ENCODE data around the gene RALY.

The RALY gene

DNA sequence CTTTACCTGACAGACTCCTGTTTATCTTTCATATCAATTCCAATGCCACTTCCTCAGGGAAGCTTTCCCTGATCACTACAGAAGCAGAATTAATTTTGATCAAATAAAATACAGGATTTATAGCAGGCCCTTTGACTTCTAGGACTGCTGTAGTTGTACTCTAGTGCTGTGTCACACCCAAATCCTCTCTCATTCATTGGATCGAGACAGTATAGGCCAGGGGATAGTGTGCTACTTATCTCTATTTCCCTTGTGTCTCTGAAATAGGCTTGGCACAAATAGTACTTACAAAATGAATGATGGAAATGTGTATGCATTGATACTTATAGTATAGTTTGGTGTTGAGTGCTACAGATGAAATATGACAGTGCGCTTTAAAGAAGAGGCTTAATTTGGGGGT lies 19.8 kb downstream of the RALY start:
- no peaks in the 10 kb centered on the region for H3K36me3 ChIP-seq (ENCODE audit: control insufficient read depth in 5 of 5, insufficient read depth in 5 of 5, low read length in 5 of 5)
- no peak overlapping the region for H3K27ac ChIP-seq (ENCODE audit: low read depth, low read length)
- no peaks in the 10 kb centered on the region for H3K9me3 ChIP-seq (ENCODE audit: control insufficient read depth in 5 of 5, low read length in 5 of 5)
- no peaks in the 10 kb centered on the region for H3K27me3 ChIP-seq (ENCODE audit: control insufficient read depth in 5 of 5, insufficient read depth in 4 of 5, low read length in 5 of 5)
- H3K4me1 ChIP-seq (ENCODE audit: control insufficient read depth in 5 of 5, insufficient read depth in 5 of 5, low read length in 5 of 5) = peaks cover 2 to 61% (median 56%) of the 10 kb centered on the region in 5 donors
- no peak overlapping the region for H3K9ac ChIP-seq (ENCODE audit: low read length in 5 of 5)
- H3K4me3 ChIP-seq (ENCODE audit: low read depth in 1 of 5, low read length in 5 of 5) = no peak overlapping the region

DNA sequence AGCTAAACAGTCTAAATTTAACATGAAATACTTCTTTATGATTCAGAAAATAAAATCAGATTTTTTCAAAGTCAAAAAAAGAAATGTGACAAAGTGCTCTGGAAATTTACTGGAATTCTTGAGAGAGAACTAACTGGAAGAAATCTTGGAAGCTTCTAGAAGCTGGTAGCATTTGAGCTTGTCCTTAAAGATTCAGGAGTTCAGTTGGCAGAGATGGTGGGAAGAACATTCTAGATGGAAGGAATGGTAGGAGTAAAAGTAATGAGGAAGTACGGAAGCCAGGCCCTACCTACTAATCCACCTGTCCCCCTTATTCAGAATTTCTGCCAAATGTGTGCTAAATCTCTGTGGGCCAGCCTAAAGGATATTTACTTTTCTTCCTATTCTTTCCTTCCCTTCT lies 21.2 kb downstream of the RALY start:
- Histone ChIP-seq H3K9ac (ENCODE audit: low read length in 5 of 5) (peak overlapping the region in 1 of 5 donors; percentile 56), H3K4me3 (ENCODE audit: low read depth in 1 of 5, low read length in 5 of 5) (no peak overlapping the region), H3K27ac (ENCODE audit: low read depth, low read length) (peak overlapping the region; percentile 59), H3K4me1 (ENCODE audit: control insufficient read depth in 5 of 5, insufficient read depth in 5 of 5, low read length in 5 of 5) (peaks cover 2 to 48% (median 44%) of the 10 kb centered on the region in 5 donors), H3K27me3 (ENCODE audit: control insufficient read depth in 5 of 5, insufficient read depth in 4 of 5, low read length in 5 of 5) (no peaks in the 10 kb centered on the region), H3K9me3 (ENCODE audit: control insufficient read depth in 5 of 5, low read length in 5 of 5) (no peaks in the 10 kb centered on the region), H3K36me3 (ENCODE audit: control insufficient read depth in 5 of 5, insufficient read depth in 5 of 5, low read length in 5 of 5) (no peaks in the 10 kb centered on the region)

DNA sequence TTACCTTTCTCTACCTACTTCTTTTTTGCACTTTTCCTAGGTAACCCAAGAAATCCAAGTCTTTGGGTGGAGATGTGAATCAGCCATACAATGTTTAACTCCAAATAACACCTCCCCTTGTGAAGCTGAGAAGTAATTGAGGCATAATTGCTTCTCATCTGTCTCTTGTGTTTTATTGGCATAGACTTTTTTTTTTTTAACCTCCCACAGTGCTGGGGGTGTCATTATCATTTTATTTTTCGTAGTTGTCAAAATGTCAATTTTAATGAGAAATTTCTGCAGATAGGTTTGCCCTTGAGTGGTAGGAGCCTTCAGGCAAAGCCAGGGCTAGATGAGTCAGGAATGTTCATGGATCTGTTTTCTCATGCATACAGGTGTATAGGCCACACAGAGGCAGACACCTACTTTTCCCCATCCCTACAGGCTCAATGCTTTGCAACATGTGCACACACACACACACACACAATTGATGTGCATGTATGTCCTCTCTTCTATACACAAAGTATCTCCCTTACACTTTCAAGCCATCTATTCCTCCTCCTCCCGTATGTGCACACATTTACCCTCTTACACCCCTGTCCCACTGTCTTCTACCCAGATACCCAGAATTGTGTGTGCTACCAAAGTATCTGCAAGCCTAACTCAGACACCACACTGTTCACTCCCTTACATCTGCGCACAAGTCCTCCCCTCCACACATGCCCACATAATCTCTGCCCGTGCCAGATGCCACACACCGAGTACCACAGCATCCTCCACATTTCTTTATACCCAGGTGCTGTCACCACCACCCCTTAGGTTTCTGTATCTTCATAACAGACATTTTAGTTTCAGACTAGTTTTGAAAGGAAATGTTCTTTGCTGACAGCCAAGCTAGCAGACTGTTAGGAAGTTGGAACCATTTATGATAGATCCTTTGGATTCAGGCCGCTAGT lies 22.0 kb downstream of the RALY start:
- Histone ChIP-seq H3K27me3 (ENCODE audit: control insufficient read depth in 5 of 5, insufficient read depth in 4 of 5, low read length in 5 of 5) (no peaks in the 10 kb centered on the region), H3K4me1 (ENCODE audit: control insufficient read depth in 5 of 5, insufficient read depth in 5 of 5, low read length in 5 of 5) (peaks cover 4 to 43% (median 39%) of the 10 kb centered on the region in 5 donors), H3K27ac (ENCODE audit: low read depth, low read length) (peak overlapping the region; percentile 59), H3K36me3 (ENCODE audit: control insufficient read depth in 5 of 5, insufficient read depth in 5 of 5, low read length in 5 of 5) (no peaks in the 10 kb centered on the region), H3K9me3 (ENCODE audit: control insufficient read depth in 5 of 5, low read length in 5 of 5) (no peaks in the 10 kb centered on the region), H3K9ac (ENCODE audit: low read length in 5 of 5) (no peak overlapping the region), H3K4me3 (ENCODE audit: low read depth in 1 of 5, low read length in 5 of 5) (no peak overlapping the region)

DNA sequence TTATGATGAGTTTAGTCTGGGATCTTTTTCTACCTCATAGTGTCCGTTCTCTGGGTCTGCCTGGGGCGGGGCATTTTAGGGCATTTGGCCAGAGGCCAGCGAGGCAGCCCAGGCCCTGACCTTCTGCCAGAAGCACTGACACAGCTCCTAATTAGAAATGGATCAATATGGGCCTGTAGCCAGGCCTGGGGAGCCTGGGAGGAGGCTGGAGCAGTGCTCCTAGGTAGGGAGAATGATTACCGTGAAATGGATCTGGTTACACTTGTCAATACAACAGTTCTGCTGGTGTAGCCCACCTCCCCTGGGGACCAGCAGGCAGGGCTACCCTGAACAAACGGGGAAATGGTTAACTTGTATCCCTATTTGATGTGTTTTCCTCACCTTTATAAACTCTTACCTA lies 23.0 kb downstream of the RALY start:
- Histone ChIP-seq H3K9me3 (ENCODE audit: control insufficient read depth in 5 of 5, low read length in 5 of 5) (no peaks in the 10 kb centered on the region), H3K9ac (ENCODE audit: low read length in 5 of 5) (no peak overlapping the region), H3K4me3 (ENCODE audit: low read depth in 1 of 5, low read length in 5 of 5) (no peak overlapping the region), H3K36me3 (ENCODE audit: control insufficient read depth in 5 of 5, insufficient read depth in 5 of 5, low read length in 5 of 5) (no peaks in the 10 kb centered on the region), H3K27me3 (ENCODE audit: control insufficient read depth in 5 of 5, insufficient read depth in 4 of 5, low read length in 5 of 5) (no peaks in the 10 kb centered on the region), H3K27ac (ENCODE audit: low read depth, low read length) (no peak overlapping the region), H3K4me1 (ENCODE audit: control insufficient read depth in 5 of 5, insufficient read depth in 5 of 5, low read length in 5 of 5) (peaks cover 4 to 41% (median 36%) of the 10 kb centered on the region in 5 donors)

DNA sequence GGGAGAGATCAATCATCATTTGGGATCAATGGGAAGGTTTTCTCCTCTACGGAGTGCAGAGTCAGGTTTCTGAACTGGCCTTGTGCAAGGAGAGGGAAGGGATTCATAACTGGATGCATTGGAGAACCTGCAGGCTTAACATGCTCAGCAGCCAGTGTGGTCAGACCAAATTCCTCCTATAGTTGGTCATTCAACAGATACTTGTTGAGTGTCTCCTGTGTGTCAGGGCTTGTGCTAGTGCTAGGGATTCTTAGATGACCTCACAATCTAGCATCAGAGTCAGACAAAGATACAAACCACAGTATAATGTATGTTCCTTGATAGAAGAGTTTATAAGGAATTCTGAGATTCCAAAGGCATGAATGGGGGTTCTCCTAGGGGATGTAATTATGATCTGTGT lies 23.9 kb downstream of the RALY start:
- Histone ChIP-seq H3K9me3 (ENCODE audit: control insufficient read depth in 5 of 5, low read length in 5 of 5) (no peaks in the 10 kb centered on the region), H3K4me3 (ENCODE audit: low read depth in 1 of 5, low read length in 5 of 5) (no peak overlapping the region), H3K27me3 (ENCODE audit: control insufficient read depth in 5 of 5, insufficient read depth in 4 of 5, low read length in 5 of 5) (no peaks in the 10 kb centered on the region), H3K4me1 (ENCODE audit: control insufficient read depth in 5 of 5, insufficient read depth in 5 of 5, low read length in 5 of 5) (peaks cover 6 to 39% (median 37%) of the 10 kb centered on the region in 5 donors), H3K27ac (ENCODE audit: low read depth, low read length) (no peak overlapping the region), H3K9ac (ENCODE audit: low read length in 5 of 5) (no peak overlapping the region), H3K36me3 (ENCODE audit: control insufficient read depth in 5 of 5, insufficient read depth in 5 of 5, low read length in 5 of 5) (no peaks in the 10 kb centered on the region)

DNA sequence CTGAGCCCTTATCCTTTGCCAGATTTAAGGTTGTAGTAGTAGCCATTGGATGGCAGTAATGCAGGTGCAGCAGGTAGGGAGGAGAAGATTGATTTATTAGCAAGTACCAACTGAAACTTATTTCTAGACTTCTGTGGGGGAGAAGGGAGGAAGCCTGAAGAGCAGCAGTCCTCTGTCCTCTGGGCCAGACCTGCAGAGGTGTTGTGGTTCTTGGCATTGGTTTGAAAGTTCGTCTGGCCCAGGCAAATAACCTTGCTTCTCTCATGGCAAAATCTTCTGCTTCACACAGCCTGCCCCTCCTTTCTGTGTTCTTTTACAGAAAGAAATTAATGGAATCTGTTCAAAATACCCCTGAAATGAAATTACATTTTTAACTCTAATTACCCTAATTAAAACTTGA lies 24.5 kb downstream of the RALY start:
- H3K27ac ChIP-seq (ENCODE audit: low read depth, low read length) = no peak overlapping the region
- peaks cover 6 to 44% (median 37%) of the 10 kb centered on the region in 5 donors for H3K4me1 ChIP-seq (ENCODE audit: control insufficient read depth in 5 of 5, insufficient read depth in 5 of 5, low read length in 5 of 5)

DNA sequence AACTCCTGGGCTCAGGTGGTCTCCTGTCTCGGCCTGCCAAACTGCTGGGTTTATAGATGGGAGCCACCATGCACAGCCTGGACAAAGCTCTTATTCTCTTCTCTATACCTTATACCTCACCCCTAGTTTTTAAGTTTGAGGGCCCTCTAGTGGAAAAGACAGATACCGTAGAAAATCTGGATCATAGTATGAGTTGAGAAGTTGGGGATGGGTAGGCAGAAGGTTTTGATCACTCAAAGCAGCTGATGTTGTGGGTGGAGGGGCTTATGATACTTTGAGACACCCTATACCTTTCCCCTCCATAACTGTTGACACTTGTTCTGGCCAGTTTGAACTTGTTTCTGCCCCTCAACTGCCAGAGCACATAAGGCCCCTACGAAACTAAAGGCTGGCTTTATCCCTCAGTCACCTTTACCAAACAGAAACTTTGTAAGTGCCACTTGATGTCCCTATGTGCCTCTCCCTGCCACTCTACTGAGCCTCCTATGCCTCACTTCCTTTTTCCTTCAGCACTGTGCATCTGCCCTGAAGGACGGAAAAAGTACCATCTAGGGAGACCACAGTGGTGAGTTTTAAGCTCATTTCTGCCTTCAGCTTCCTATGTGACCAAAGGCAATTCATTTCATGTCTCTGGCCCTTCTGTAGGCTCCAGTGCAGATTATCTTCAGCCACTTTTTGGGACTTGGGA lies 28.6 kb downstream of the RALY start:
- no peak overlapping the region for H3K4me3 ChIP-seq (ENCODE audit: low read depth in 1 of 5, low read length in 5 of 5)
- H3K27me3 ChIP-seq (ENCODE audit: control insufficient read depth in 5 of 5, insufficient read depth in 4 of 5, low read length in 5 of 5) = no peaks in the 10 kb centered on the region
- H3K36me3 ChIP-seq (ENCODE audit: control insufficient read depth in 5 of 5, insufficient read depth in 5 of 5, low read length in 5 of 5) = no peaks in the 10 kb centered on the region
- H3K9me3 ChIP-seq (ENCODE audit: control insufficient read depth in 5 of 5, low read length in 5 of 5) = no peaks in the 10 kb centered on the region
- H3K9ac ChIP-seq (ENCODE audit: low read length in 5 of 5) = no peak overlapping the region
- H3K4me1 ChIP-seq (ENCODE audit: control insufficient read depth in 5 of 5, insufficient read depth in 5 of 5, low read length in 5 of 5) = peaks cover 10 to 39% (median 28%) of the 10 kb centered on the region in 5 donors
- H3K27ac ChIP-seq (ENCODE audit: low read depth, low read length) = no peak overlapping the region

More for the DNA sequence above, 24.5 kb downstream of the RALY start:
- no peaks in the 10 kb centered on the region for H3K9me3 ChIP-seq (ENCODE audit: control insufficient read depth in 5 of 5, low read length in 5 of 5)
- H3K9ac ChIP-seq (ENCODE audit: low read length in 5 of 5) = no peak overlapping the region
- no peaks in the 10 kb centered on the region for H3K27me3 ChIP-seq (ENCODE audit: control insufficient read depth in 5 of 5, insufficient read depth in 4 of 5, low read length in 5 of 5)
- H3K4me3 ChIP-seq (ENCODE audit: low read depth in 1 of 5, low read length in 5 of 5) = no peak overlapping the region
- H3K36me3 ChIP-seq (ENCODE audit: control insufficient read depth in 5 of 5, insufficient read depth in 5 of 5, low read length in 5 of 5) = no peaks in the 10 kb centered on the region

DNA sequence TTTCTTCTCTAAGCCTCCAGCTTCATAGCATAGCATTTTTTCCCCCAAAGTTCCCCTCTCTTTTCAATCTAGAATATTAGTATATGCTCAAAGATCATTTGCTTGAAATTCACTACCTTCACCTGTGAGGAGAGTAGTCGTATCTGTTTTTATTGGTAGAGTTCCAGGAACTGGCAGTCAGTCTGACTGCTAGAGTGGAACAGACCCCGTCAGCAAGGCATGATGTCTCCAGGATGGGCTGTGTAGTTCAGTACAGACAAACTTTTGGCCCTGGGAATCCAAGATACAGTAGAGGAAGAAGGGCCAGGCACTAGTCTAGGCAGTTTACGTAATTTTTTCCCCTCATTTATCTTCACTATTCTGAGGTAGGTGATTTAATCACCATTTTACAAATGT lies 29.1 kb downstream of the RALY start:
- Histone ChIP-seq H3K27ac (ENCODE audit: low read depth, low read length) (no peak overlapping the region), H3K4me1 (ENCODE audit: control insufficient read depth in 5 of 5, insufficient read depth in 5 of 5, low read length in 5 of 5) (peaks cover 10 to 35% (median 26%) of the 10 kb centered on the region in 5 donors), H3K9ac (ENCODE audit: low read length in 5 of 5) (no peak overlapping the region), H3K27me3 (ENCODE audit: control insufficient read depth in 5 of 5, insufficient read depth in 4 of 5, low read length in 5 of 5) (no peaks in the 10 kb centered on the region), H3K4me3 (ENCODE audit: low read depth in 1 of 5, low read length in 5 of 5) (no peak overlapping the region), H3K9me3 (ENCODE audit: control insufficient read depth in 5 of 5, low read length in 5 of 5) (no peaks in the 10 kb centered on the region), H3K36me3 (ENCODE audit: control insufficient read depth in 5 of 5, insufficient read depth in 5 of 5, low read length in 5 of 5) (no peaks in the 10 kb centered on the region)

DNA sequence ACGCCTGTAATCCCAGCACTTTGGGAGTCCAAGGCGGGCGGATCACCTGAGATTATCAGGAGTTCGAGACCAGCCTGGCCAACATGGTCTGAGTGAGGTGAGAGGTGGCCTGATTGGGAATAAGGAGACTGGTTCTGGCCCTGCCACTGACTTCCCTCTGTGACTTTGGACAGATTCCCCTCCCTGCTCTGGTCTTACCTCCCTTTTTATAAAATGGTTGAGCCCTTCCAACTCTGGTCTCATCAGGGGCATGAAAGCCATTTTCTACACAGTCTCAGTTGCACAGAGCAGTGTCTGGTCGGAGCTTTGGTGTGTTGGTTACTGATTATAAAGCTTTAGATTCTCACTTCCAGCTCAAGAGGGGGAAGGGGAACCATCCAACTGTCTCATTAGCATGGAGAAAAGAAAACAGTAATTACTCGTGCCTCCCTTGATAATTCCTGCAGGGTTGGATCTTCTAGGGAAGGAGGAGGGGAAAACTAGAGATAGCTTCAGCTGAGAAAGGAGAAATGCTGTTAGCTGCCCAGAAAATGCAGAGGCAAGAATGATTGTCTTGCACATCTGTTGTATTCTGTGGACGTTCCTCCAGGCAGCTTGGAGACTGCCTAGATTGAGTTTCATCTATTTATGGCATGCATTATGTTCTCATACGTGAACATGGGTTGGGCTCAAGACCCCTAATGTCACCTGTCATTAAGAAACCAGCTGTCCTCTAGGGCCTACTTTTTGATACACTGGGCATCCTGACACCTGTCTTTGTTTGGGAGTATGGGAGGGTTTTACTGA lies 30.4 kb downstream of the RALY start:
- Histone ChIP-seq H3K27ac (ENCODE audit: low read depth, low read length) (no peak overlapping the region), H3K4me3 (ENCODE audit: low read depth in 1 of 5, low read length in 5 of 5) (no peak overlapping the region), H3K27me3 (ENCODE audit: control insufficient read depth in 5 of 5, insufficient read depth in 4 of 5, low read length in 5 of 5) (no peaks in the 10 kb centered on the region), H3K9me3 (ENCODE audit: control insufficient read depth in 5 of 5, low read length in 5 of 5) (no peaks in the 10 kb centered on the region), H3K36me3 (ENCODE audit: control insufficient read depth in 5 of 5, insufficient read depth in 5 of 5, low read length in 5 of 5) (no peaks in the 10 kb centered on the region), H3K9ac (ENCODE audit: low read length in 5 of 5) (no peak overlapping the region), H3K4me1 (ENCODE audit: control insufficient read depth in 5 of 5, insufficient read depth in 5 of 5, low read length in 5 of 5) (peaks cover 10 to 35% (median 26%) of the 10 kb centered on the region in 5 donors)

Measured in subcutaneous abdominal adipose tissue (tissue), 5 donors.